HFFc6 (cell line): ENCODE data around the gene TP53TG5. TPM values are rescaled to one million over a fixed set of nuclear protein-coding genes. Genes with fewer than 3 reads are reported as not detected.
A peak's percentile ranks its signal among the peaks of the same experiment; 100 is the strongest.

Experiments
- DNase-seq: peaks from one replicate; pipeline ENCODE4 v3.0.0-alpha.2; 2018
- H3K27ac Mint-ChIP-seq: 2 replicates; pipeline ENCODE4 v1.8.0; 2020; ENCODE audit warnings: mild to moderate bottlenecking, mixed read lengths
- H3K27me3 Mint-ChIP-seq: 2 replicates; pipeline ENCODE4 v1.8.0; 2021; ENCODE audit warnings: mild to moderate bottlenecking, moderate library complexity, mixed read lengths; ENCODE audit not compliant: insufficient read depth
- H3K36me3 Mint-ChIP-seq: 2 replicates; pipeline ENCODE4 v1.8.0; 2021; ENCODE audit warnings: low read depth, mixed read lengths
- H3K4me1 Mint-ChIP-seq: 2 replicates; pipeline ENCODE4 v1.8.0; 2020; ENCODE audit warnings: low read depth, mixed read lengths
- H3K4me3 Mint-ChIP-seq: 2 replicates; pipeline ENCODE4 v1.8.0; 2020; ENCODE audit warnings: mild to moderate bottlenecking, moderate library complexity, mixed read lengths
- H3K9me3 Mint-ChIP-seq: 2 replicates; pipeline ENCODE4 v1.8.0; 2020; ENCODE audit warnings: mild to moderate bottlenecking, mixed read lengths
- total RNA-seq, 6 experiments: library from RNA; stranded (reverse); fragmentation: NEBNext Ultra II Directional; extraction: Animal tissue kit (Norgen Biotek cat#: 25700); gene quantifications; 2 replicates in 1 of 6; 3 replicates in 5 of 6; pipeline ENCODE4 v1.2.3, GENCODE V29; 2021
- TF ChIP-seq, protein P1 (sequence below): fragments of 200-600 bp; sonication (generic); IDR thresholded peaks from 2 replicates; pipeline ENCODE4 v1.5.0; 2021; ENCODE audit warnings: antibody characterized with exemption, mild to moderate bottlenecking

The TP53TG5 gene
- total RNA-seq, 6 experiments from 2014 or later: not detected

DNA sequence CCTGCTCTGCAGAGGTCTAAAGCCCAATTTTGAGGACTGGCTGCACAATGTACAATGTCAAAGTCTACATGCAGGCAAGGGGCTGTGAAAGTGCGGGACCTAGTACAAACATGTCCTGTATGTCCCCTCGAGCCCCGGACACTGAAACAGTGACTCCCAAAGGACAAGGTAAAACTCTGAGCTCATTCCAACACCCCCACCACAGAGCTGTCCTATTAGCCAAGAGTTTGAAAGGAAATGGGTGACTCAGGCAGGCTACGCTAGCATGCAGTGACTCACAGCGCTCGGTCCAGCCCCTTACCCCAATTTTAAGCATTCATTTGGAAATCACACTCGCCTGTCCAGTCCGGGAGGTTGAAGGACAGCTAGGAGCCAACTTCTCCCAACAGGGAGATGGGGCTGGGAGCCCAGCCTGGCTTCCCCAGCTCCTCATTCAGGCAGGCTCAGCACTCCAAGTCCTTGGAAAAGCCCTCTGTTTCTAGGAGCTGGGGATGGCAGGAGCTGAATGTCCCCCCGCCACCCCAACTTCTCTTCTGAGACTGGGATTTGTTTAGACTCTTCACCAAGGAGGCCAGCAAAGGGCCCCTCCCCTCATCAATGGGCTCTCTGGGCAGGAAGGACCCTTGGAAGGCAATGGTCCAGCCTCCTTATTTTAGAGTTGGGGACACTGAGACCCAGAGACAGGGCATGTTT, 33.8 kb downstream of the TP53TG5 start:
- peaks cover 31% of the 10 kb centered on the region for H3K36me3 Mint-ChIP-seq

GRCh38 chr20:45343532-45344167, 34.5 kb downstream of the TP53TG5 start:
- Mint-ChIP-seq H3K4me1 (peaks cover 87% of the 10 kb centered on the region), H3K9me3 (no peaks in the 10 kb centered on the region), H3K36me3 (peaks cover 38% of the 10 kb centered on the region), H3K27ac (peak overlapping the region; percentile 94), H3K4me3 (peak overlapping the region; percentile 99), H3K27me3 (no peaks in the 10 kb centered on the region; the same call in none of the 2 replicates)
- DNase-seq: no peak
- TF ChIP-seq, protein P1, sequence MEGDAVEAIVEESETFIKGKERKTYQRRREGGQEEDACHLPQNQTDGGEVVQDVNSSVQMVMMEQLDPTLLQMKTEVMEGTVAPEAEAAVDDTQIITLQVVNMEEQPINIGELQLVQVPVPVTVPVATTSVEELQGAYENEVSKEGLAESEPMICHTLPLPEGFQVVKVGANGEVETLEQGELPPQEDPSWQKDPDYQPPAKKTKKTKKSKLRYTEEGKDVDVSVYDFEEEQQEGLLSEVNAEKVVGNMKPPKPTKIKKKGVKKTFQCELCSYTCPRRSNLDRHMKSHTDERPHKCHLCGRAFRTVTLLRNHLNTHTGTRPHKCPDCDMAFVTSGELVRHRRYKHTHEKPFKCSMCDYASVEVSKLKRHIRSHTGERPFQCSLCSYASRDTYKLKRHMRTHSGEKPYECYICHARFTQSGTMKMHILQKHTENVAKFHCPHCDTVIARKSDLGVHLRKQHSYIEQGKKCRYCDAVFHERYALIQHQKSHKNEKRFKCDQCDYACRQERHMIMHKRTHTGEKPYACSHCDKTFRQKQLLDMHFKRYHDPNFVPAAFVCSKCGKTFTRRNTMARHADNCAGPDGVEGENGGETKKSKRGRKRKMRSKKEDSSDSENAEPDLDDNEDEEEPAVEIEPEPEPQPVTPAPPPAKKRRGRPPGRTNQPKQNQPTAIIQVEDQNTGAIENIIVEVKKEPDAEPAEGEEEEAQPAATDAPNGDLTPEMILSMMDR: no peak

More for the DNA sequence above, 33.8 kb downstream of the TP53TG5 start:
- peak; percentile 86 for DNase-seq
- H3K27ac Mint-ChIP-seq: peak overlapping the region; percentile 94
- TF ChIP-seq, protein P1: no peak
- H3K27me3 Mint-ChIP-seq: no peaks in the 10 kb centered on the region; the same call in none of the 2 replicates
- H3K9me3 Mint-ChIP-seq: no peaks in the 10 kb centered on the region
- H3K4me3 Mint-ChIP-seq: peak overlapping the region; percentile 99
- H3K4me1 Mint-ChIP-seq: peaks cover 84% of the 10 kb centered on the region

GRCh38 chr20:45342855-45343531, 35.1 kb downstream of the TP53TG5 start:
- peak overlapping the region; percentile 94 for H3K27ac Mint-ChIP-seq
- H3K4me1 Mint-ChIP-seq: peaks cover 91% of the 10 kb centered on the region
- TF ChIP-seq, protein P1: no peak
- no peak for DNase-seq
- no peaks in the 10 kb centered on the region; the same call in none of the 2 replicates for H3K27me3 Mint-ChIP-seq
- H3K36me3 Mint-ChIP-seq: peaks cover 41% of the 10 kb centered on the region
- H3K9me3 Mint-ChIP-seq: no peaks in the 10 kb centered on the region
- H3K4me3 Mint-ChIP-seq: peak overlapping the region; percentile 99

- DNase-seq: peak; percentile 51
- H3K4me1 Mint-ChIP-seq: peaks cover 99% of the 10 kb centered on the region
These were observed 35.9 kb downstream of the TP53TG5 start for GRCh38 chr20:45341939-45342854.

More at GRCh38 chr20:45341939-45342854, 35.9 kb downstream of the TP53TG5 start:
- H3K9me3 Mint-ChIP-seq: no peaks in the 10 kb centered on the region
- no peaks in the 10 kb centered on the region; the same call in none of the 2 replicates for H3K27me3 Mint-ChIP-seq
- peak overlapping the region; percentile 94 for H3K27ac Mint-ChIP-seq
- peaks cover 41% of the 10 kb centered on the region for H3K36me3 Mint-ChIP-seq
- TF ChIP-seq, protein P1: no peak
- H3K4me3 Mint-ChIP-seq: peak overlapping the region; percentile 99
